OCI-LY3 (cell line): ENCODE results near the gene PTPRT.

Experiments used
- CTCF ChIP-seq: fragments of 200-600, 300-600 bp; sonication (generic); IDR thresholded peaks from 2 replicates; pipeline ENCODE4 v1.5.1; 2014; ENCODE audit warnings: antibody characterized with exemption, low read length, low read depth
- EZH2phosphoT487 ChIP-seq: fragments of 200-600 bp; shearing (Covaris generic); IDR thresholded peaks from 2 replicates; pipeline ENCODE4 v1.6.1; 2018; ENCODE audit warnings: antibody characterized with exemption, mixed run types, low read depth

- TF ChIP-seq CTCF, result no peak
- no peak for TF ChIP-seq EZH2phosphoT487
These were observed 1039.5 kb downstream of the PTPRT start for GRCh38 chr20:42150230-42150629.
